GM12892 (cell line): ENCODE results near the gene NXF3.

ENCODE experiments used
- POLR2A ChIP-seq: IDR thresholded peaks from 2 replicates; pipeline ENCODE4 v1.6.1; 2011; ENCODE audit warnings: low read depth, low read length, control low read depth
- POLR2AphosphoS5 ChIP-seq: IDR thresholded peaks from 2 replicates; pipeline ENCODE4 v1.6.1; 2011; ENCODE audit warnings: low read depth, low read length, control low read depth
- TAF1 ChIP-seq: IDR thresholded peaks from 2 replicates; pipeline ENCODE4 v1.6.1; 2011; ENCODE audit warnings: low read depth, mild to moderate bottlenecking, control low read depth, low read length, borderline replicate concordance

- TF ChIP-seq POLR2A (no peak), POLR2AphosphoS5 (no peak), TAF1 (no peak)
These were observed 19.5 kb downstream of the NXF3 start for GRCh38 chrX:103073467-103073866.
